Stimulated activated CD8-positive, alpha-beta memory T cell treated with anti-CD3 and anti-CD28 coated beads, Interleukin-12 subunit alpha, Interleukin-12 subunit beta, amount 100 ng/mL, for 4 hours (primary cell): Measurements from ENCODE around the gene ABI3.
A peak's percentile ranks its signal among the peaks of the same experiment; 100 is the strongest.
"Not testable (repeated sequence)": the region's sequence is repeated elsewhere in the genome, so short reads cannot be mapped to it uniquely, and the experiment has no call there.

Experiments used
- DNase-seq: peaks from one replicate; pipeline ENCODE4 v3.0.0-alpha.2; 2020; ENCODE audit warnings: low read depth

ABI3 gene

GRCh38 chr17:49210158-49211029 lies at the start of gene ABI3, which contains the start of gene GNGT2:
TSS of gene ABI3 (plus strand) at chr17:49210707. CDS start at chr17:49210725, 18 bp downstream.
TSS of gene GNGT2 (minus strand) at chr17:49210574. CDS start at chr17:49207422, 3,152 bp downstream.
- DNase-seq: no peak

GRCh38 chr17:49162866-49163265 lies 47.6 kb upstream of the ABI3 start:
- no peak for DNase-seq

GRCh38 chr17:49165143-49165542 lies 45.4 kb upstream of the ABI3 start:
- DNase-seq: no peak

GRCh38 chr17:49168706-49169105 lies 41.8 kb upstream of the ABI3 start:
- no peak for DNase-seq

- no peak for DNase-seq
These were observed 40.3 kb upstream of the ABI3 start for GRCh38 chr17:49170216-49170615.

GRCh38 chr17:49170711-49171110 lies 39.8 kb upstream of the ABI3 start:
- DNase-seq: not testable (repeated sequence)

GRCh38 chr17:49175978-49176377 lies 34.5 kb upstream of the ABI3 start:
- DNase-seq: not testable (repeated sequence)

GRCh38 chr17:49180303-49180702 lies 30.2 kb upstream of the ABI3 start:
- DNase-seq: peak; percentile 34

- DNase-seq: no peak
These were observed 29.4 kb upstream of the ABI3 start for GRCh38 chr17:49180998-49181635.

- DNase-seq: no peak
These were observed 27.2 kb upstream of the ABI3 start for GRCh38 chr17:49183341-49183740.

- no peak for DNase-seq
These were observed 26.7 kb upstream of the ABI3 start for GRCh38 chr17:49183801-49184200.

GRCh38 chr17:49184522-49184921 lies 26.0 kb upstream of the ABI3 start:
- DNase-seq: not testable (repeated sequence)

GRCh38 chr17:49185381-49185780 lies 25.1 kb upstream of the ABI3 start:
- not testable (repeated sequence) for DNase-seq

GRCh38 chr17:49187301-49187700 lies 23.2 kb upstream of the ABI3 start:
- no peak for DNase-seq

- no peak for DNase-seq
These were observed 19.6 kb upstream of the ABI3 start for GRCh38 chr17:49190932-49191331.

- DNase-seq: no peak
These were observed 19.0 kb upstream of the ABI3 start for GRCh38 chr17:49191409-49191916.

- peak; percentile 84 for DNase-seq
These were observed 18.4 kb upstream of the ABI3 start for GRCh38 chr17:49191917-49192741.

- no peak for DNase-seq
These were observed 16.8 kb upstream of the ABI3 start for GRCh38 chr17:49193513-49194296.

GRCh38 chr17:49194297-49194607 lies 16.3 kb upstream of the ABI3 start:
- no peak for DNase-seq

GRCh38 chr17:49195751-49196150 lies 14.8 kb upstream of the ABI3 start:
- DNase-seq: no peak

GRCh38 chr17:49196520-49196919 lies 14.0 kb upstream of the ABI3 start:
- DNase-seq: no peak
